ENCODE results near the gene B4GALT3.

GRCh38 chr1:161172349-161172748, 5.0 kb downstream of the B4GALT3 start:
- TF ChIP-seq CTCF (IDR thresholded peaks at IDR 0.05) (no peak), POLR2A (IDR thresholded peaks at IDR 0.05) (no peak), POLR2AphosphoS5 (IDR thresholded peaks at IDR 0.05) (no peak)

Data from prostate gland (tissue), 2 donors.